NOMO-1 (cell line): ENCODE measurements around the gene EDA.
"Not testable (repeated sequence)": the region's sequence is repeated elsewhere in the genome, so short reads cannot be mapped to it uniquely, and the experiment has no call there.

Source experiments
- DNase-seq, 2 experiments: peaks; one replicate each; lab custom pipeline; 2025; ENCODE audit not compliant: unreplicated experiment in 2 of 2; lab: John Stamatoyannopoulos, UW

EDA gene

DNA sequence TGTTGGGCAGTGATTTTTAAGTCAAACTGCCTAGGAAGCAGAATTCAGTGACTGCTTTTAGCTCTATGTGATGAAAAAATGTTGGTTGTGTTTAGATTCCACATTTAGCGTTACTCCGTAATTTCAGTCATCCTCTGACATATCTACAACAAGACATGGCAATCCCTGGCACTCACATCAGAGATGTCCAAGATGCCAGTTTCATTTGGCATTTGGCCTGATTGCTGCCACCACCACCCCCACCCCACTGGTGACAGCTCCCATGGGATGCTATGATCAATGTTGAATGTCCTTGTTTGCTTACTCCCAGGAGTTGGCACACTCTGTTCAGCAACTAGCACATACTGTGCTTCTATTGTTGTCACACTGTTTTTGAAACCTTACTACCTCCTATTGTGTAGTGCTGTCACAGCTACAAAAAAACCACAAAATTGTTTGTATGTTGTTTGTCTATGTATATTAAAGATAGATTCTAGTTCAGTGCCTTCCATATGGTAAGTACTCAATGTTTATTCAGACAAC is 332.4 kb downstream of the EDA start:
- no peak for DNase-seq

DNA sequence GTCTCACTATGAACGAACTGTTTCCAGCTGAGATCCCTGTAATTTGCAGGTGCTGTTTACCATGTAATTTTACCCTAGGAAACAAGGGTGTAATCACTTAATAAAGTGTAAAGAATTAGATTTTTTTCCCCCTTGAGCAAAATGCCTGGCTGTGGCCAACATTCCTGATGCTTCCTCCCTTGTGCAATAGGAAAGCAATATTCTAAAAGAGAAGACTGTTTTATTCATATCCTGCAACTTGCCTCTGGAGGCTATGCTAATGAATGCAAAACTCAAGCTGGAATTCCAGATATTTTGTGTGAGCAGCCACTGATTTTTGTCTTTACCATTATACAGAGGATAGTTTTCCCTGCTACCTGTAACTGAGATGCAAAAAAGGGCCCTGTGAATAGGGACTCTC is 335.8 kb downstream of the EDA start:
- DNase-seq = no peak

GRCh38 chrX:69959712-69960111 is 343.8 kb downstream of the EDA start:
- no peak for DNase-seq

DNA sequence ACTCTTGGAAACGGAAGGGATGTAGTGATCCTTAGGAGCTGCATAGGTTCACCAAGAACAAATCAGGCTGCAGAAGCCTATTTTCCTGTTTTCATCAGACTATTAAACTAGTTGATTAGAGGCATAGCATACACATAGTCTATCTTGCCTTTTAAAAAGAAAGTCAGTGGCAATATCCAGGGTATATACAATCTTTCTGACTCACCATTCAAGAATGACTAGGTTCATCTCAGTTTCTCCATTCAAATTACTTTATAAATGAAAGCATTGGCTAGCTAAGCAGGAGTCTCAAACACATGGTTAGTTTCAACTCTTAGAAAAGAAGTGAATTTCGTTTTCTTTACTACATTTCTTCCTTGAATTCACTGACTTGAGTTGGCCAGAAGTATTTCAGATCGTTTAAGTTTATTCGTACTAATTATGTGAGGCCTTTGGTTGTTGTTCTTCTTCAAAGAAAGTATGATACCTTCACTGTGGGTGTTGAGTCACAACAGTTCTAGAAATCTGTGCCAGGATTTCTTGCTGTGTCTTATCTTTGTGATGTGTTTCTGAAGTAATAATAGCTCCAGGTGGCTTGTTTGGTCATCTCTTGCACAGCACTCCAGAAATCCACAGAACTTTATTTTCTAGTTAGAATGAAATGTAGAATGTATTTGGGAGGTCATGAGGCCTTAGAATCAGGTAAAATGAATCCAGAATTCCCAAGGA is 345.6 kb downstream of the EDA start:
- no peak for DNase-seq

GRCh38 chrX:69968950-69969349 is 353.0 kb downstream of the EDA start:
- DNase-seq = no peak

DNA sequence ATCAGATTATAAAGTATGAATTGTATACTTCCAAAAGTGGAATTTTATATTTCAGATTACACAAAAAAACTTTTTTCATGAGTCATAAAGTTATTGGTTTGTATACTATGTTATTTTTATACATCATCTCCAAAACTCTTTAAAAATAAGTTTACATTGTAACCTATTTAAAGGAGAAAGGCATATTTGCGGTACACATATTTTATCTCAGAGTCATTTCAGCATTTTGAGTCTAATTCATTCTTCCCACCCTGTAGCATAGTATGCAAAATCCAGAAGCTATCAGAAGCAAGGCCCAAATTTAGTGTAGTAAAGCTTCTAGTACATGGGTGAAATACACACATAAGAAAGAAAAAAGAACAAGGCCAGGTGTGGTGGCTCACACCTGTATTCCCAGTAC is 353.5 kb downstream of the EDA start:
- no peak for DNase-seq

GRCh38 chrX:69987691-69988090 is 371.8 kb downstream of the EDA start:
- DNase-seq = no peak

DNA sequence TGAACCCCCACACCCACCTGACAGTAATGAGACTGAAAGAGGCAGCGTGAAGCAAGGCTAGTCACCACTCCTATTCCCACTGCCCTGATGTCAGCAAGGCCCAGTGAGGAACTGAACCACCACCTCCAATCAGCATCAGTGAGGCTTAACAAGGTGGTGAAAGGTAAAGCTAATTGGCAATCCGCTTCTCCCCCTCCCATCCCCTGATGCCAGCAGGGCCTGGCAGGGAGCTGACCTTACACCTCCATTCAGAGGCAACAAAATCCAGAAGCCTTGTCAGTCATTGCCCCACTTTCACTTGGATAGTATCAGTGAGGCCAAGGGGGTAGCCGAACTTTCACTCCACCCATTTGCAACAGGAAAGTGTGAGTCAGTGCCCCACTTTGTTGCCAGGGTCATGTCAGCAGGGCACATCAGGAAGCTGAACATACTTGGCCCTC is 373.1 kb downstream of the EDA start:
- DNase-seq = no peak

DNA sequence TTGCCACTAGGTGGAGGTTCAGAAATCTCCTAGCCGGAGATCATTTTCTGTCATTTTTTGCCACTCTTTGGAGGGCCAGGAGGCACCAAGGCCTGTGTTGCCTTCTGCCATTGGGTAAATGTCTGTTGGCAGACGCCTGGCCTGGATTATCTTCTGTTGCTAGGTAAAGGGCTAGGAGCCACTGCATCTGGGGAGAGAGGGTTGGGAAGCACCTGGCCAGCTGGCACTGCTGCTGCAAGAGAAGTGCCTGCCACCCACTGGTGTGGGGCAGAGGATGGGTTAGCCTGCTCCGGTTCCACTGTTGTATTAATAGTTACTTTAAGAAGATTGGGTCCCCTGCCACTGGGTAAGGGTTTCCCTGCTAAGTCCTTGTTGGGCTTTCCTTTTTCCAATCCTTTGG is 375.8 kb downstream of the EDA start:
- no peak for DNase-seq

DNA sequence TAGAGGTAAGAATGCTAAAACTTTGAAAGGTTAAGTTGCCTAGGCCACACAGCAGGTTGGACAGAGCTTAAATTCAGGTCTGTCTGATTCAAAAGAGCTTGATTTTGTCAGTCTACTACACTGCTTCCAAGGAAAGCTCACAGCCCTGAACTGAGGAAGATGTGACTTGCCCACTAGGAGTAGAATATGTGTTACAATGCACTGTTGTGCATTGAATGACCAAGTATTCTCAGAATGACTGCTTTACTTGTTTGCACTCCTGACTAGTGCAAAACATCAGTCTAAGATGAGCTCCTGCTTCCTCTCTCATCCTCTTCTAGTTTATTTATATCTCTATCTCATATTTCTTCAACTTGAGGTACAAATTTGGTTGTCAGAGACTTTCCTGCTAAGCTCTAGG is 377.6 kb downstream of the EDA start:
- DNase-seq = no peak

GRCh38 chrX:69995362-69996112 is 379.6 kb downstream of the EDA start:
- DNase-seq = no peak

DNA sequence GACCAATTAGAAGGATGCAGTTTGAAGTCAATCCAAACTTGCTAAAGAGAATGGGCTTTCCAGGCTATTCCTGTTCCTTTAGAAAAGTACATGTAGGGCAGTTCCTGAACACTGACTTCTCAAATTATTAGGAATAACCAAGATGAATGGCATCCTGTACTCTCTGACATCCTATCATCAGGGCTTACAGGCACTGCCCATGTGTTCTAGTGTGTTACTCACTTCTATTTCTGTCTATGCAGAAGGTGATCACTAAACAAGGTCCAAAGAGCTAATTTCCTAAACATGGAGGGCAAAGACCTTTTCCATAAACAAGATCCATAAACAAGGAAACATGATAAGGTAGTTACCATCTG is 380.2 kb downstream of the EDA start:
- DNase-seq = no peak

DNA sequence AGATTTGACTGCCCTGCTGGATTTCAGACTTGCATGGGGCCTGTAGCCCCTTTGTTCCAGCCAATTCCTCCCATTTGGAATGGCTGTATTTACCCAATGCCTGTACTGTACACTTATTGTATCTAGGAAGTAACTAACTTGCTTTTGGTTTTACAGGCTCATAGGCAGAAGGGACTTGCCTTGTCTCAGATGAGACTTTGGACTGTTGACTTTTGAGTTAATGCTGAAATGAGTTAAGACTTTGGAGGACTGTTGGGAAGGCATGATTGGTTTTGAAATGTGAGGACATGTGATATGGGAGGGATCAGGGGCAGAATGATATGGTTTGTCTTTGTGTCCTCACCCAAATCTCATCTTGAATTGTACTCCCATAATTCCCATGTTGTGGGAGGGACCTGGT is 382.4 kb downstream of the EDA start:
- DNase-seq = not testable (repeated sequence)

DNA sequence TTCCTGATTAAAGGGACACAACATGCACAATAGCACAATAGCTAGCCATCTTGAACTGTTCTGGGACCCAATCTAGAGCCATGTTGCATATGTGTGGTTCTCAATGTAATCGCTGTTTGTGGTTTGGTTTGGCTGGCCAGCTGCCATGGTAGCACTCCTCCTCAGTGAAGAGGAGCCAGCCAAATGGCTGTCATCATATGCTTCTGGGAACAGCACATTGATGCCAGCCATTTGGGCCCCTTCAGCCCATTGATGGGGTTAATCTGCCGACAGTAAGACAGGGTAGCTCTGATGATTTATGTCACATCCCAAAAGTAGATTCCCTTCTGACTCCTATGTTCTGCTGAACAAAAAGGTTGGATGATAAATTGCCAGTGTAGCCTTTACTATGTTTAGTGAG is 385.4 kb downstream of the EDA start:
- DNase-seq = no peak

DNA sequence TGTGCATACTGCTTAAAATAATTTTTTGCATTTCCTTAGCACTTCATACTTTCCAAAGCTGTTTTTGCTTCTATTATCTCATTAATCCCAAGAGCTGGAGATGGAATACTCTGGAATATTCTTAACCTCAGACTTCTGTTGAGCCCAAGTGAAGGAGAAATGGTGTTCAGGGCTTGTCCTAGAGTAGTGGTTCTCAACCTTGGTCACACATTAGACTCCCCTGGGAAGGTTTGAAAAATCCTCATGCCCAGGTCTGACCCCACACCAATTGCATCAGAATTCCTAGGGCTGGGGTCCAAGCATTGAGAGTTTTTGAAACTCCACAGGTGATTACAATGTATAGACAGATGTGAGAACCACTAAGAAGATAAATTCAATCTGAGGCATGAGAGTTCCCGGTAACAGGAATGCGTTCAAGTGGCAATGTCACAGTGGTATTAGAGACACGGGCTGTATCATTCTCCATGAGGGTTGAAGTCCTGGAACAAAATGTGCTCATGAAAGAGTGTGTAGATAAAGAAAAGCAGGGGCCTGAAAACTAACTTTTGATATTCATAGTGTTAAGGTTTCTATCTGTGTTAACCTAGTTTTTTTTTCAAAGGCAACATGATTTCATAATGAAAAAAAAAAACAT is 385.9 kb downstream of the EDA start:
- DNase-seq = no peak

- DNase-seq = no peak
Measured at GRCh38 chrX:70007946-70008345, 392.0 kb downstream of the EDA start.

- DNase-seq = no peak
Measured at GRCh38 chrX:70009049-70009448, 393.1 kb downstream of the EDA start.

DNA sequence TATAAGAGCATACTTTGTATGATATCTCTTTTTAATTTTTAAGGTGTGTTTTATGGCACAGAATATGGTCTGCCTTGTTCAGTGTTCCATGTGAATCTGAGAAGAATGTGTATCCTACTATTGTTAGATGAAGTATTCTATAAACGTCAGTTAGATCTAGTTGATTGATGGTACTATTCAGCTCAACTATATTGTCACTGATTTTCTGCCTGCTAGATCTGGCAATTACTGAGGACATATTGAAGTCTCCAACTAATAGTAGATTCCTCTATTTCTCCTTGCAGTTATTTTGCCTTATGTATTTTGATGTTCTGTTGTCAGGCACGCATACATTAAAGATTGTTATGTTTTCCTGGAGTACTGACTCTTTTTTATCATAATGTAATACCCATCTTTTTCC is 394.1 kb downstream of the EDA start:
- DNase-seq = no peak

- DNase-seq = no peak
Measured at GRCh38 chrX:70012756-70013155, 396.8 kb downstream of the EDA start.

- no peak for DNase-seq
Measured at GRCh38 chrX:70013466-70014381, 397.8 kb downstream of the EDA start.

DNA sequence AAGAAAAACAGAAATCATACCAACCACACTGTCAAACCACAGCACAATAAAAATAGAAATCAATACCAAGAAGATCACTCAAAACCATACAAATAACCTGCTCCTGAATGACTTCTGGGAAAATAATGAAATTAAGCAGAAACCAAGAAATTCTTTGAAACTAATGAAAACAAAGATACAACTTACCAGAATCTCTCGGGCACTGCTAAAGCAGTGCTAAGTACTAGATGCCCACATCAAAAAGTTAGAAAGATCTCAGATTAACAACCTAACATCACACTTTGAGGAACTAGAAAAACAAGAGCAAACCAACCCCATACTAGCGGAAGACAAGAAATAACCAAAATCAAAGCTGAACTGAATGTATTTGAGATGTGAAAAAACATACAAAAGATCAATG is 400.6 kb downstream of the EDA start:
- DNase-seq = no peak
